Measurements from ENCODE around the gene RTN4R. TPM values are rescaled to one million over a fixed set of nuclear protein-coding genes. Genes with fewer than 3 reads are reported as not detected.
"Not testable (repeated sequence)": the region's sequence is repeated elsewhere in the genome, so short reads cannot be mapped to it uniquely, and the experiment has no call there.

Gene RTN4R
- total and polyA plus RNA-seq, 2 of the 8 experiments (the other 6 are each of a cell fraction or from before 2014, with no cell fraction given) = 21.8 to 41.3 TPM

DNA sequence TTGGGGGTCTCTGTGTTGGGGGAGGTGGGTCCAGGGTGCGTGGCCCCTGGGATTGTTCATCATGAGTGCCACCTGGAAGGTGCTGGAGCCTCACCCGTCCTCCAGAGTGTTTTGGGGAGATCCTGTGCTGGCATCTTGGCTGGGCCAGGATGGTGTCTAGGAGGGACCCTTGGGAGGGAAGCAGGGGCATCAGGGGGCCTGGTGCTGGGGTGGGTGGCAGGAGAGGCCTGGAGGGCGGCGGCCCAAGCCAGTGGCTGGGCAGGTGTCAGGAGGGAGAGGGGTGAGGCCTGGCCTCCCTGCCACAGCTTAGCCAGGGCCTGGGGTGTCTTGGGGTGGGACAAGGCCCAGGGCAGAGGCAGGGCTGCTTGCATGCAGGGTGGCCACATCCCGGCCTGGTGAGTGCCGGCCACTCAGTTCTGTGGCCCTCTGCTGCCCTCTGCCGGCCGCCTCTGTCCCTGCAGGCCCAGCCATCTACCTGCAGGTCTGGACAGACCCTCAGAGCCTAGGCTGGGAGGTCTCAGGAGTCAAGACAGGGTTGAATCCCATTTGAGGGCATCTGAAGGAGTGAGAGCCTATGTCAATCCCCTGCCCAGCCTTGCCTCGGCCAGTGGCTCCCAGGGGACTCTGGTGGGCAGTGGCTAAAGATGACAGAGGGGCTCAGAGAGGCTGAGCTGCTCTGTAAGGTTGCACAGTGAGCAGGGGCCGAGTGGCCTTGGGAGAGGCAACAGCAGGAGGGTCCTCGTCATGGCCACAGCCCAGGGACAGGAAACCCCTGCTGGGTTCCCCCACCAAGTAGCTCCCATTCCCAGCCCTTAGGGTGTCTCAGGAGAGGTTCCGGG is 17.6 kb upstream of the RTN4R start:
- not testable (repeated sequence) for H3K27me3 ChIP-seq (replicated peaks in 1 of 4; ENCODE audit: control insufficient read depth in 3 of 4, extremely low read depth in 1 of 4, insufficient read depth in 3 of 4, low read length in 3 of 4); H3K4ac ChIP-seq (replicated peaks; ENCODE audit: insufficient read length, low read depth, low read length); H3K4me3 ChIP-seq (ENCODE audit: extremely low read depth in 1 of 4, insufficient read depth in 2 of 4, low read depth in 3 of 4, low read length in 4 of 4); H2BK20ac ChIP-seq (ENCODE audit: low read length); H3K79me2 ChIP-seq (ENCODE audit: control insufficient read depth in 1 of 2, insufficient read depth in 2 of 2, low read length in 2 of 2); H4K8ac ChIP-seq (ENCODE audit: extremely low read depth, insufficient read depth, low read length); H3K14ac ChIP-seq (ENCODE audit: insufficient read length); H3K79me1 ChIP-seq (ENCODE audit: low read depth, low read length); H2BK5ac ChIP-seq (ENCODE audit: low read depth, low read length); H4K91ac ChIP-seq (replicated peaks; ENCODE audit: insufficient read length, low read length); H3K56ac ChIP-seq (replicated peaks; ENCODE audit: insufficient read length, low read depth, low read length); H3K4me1 ChIP-seq (replicated peaks in 1 of 4; ENCODE audit: control insufficient read depth in 3 of 4, insufficient read depth in 4 of 4, low read length in 3 of 4); H3K4me2 ChIP-seq (ENCODE audit: insufficient read depth in 1 of 2, low read depth in 2 of 2, low read length in 2 of 2); H3K9ac ChIP-seq (replicated peaks in 1 of 4; ENCODE audit: extremely low read depth in 1 of 4, low read depth in 3 of 4, low read length in 3 of 4); H2BK120ac ChIP-seq (replicated peaks; ENCODE audit: low read depth, low read length); H3K36me3 ChIP-seq (ENCODE audit: control insufficient read depth in 2 of 4, insufficient read depth in 4 of 4, low read length in 3 of 4); H2BK15ac ChIP-seq (ENCODE audit: low read length); H3K18ac ChIP-seq (ENCODE audit: extremely low read depth, low read length); H2AFZ ChIP-seq (ENCODE audit: low read length); H4K20me1 ChIP-seq (replicated peaks in 1 of 2; ENCODE audit: control insufficient read depth in 1 of 2, insufficient read depth in 2 of 2, low read length in 2 of 2); H2BK12ac ChIP-seq (ENCODE audit: low read depth, low read length); FAIRE-seq; H3K23ac ChIP-seq (ENCODE audit: insufficient read length); H3K9me3 ChIP-seq (ENCODE audit: insufficient read depth in 2 of 2, low read depth in 1 of 2, low read length in 1 of 2); H3K27ac ChIP-seq (ENCODE audit: low read depth, low read length); H4K5ac ChIP-seq (ENCODE audit: insufficient read length, low read depth, low read length); H3K23me2 ChIP-seq (ENCODE audit: low read depth, low read length); H2AK5ac ChIP-seq (ENCODE audit: low read depth, low read length)
- TF ChIP-seq, protein P1, sequence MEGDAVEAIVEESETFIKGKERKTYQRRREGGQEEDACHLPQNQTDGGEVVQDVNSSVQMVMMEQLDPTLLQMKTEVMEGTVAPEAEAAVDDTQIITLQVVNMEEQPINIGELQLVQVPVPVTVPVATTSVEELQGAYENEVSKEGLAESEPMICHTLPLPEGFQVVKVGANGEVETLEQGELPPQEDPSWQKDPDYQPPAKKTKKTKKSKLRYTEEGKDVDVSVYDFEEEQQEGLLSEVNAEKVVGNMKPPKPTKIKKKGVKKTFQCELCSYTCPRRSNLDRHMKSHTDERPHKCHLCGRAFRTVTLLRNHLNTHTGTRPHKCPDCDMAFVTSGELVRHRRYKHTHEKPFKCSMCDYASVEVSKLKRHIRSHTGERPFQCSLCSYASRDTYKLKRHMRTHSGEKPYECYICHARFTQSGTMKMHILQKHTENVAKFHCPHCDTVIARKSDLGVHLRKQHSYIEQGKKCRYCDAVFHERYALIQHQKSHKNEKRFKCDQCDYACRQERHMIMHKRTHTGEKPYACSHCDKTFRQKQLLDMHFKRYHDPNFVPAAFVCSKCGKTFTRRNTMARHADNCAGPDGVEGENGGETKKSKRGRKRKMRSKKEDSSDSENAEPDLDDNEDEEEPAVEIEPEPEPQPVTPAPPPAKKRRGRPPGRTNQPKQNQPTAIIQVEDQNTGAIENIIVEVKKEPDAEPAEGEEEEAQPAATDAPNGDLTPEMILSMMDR (IDR thresholded peaks at IDR 0.05; ENCODE audit: control extremely low read depth in 1 of 3, insufficient read depth in 1 of 3, low read depth in 1 of 3, low read length in 3 of 3) = peak; percentile 84 to 93 (median 90)
- peak; percentile 90 for TF ChIP-seq RAD21 (IDR thresholded peaks at IDR 0.05 in 1 of 2, conservative IDR thresholded peaks at IDR 0.05 in 1 of 2; ENCODE audit: low read depth in 2 of 2, low read length in 2 of 2)
- CTCF ChIA-PET (ENCODE audit: partially characterized antibody) = interaction anchor here (0.8 to 11.5 kb wide), 26 partner anchors 9 to 161 kb away, joined by 3 to 98 read pairs (median 4); partner anchors contain the start of gene CCDC188
- WGBS, 2 experiments (ENCODE audit: extremely low coverage in 1 of 2, insufficient coverage in 1 of 2, insufficient read length in 1 of 2, insufficient replicate concordance in 2 of 2, low coverage in 1 of 2, low lambda C conversion rate in 2 of 2, missing lambda C conversion rate in 1 of 2) = 31% methylated on average over 5 of the region's 12 CpGs; no CpG with 5 or more reads in 1 of the 2 experiments
- POLR2A ChIA-PET (ENCODE audit: partially characterized antibody) = interaction anchor here (1.5 kb wide), 1 partner anchor 155 kb away, joined by 6 read pairs; no protein-coding TSS in a partner anchor
- peak; percentile 29 to 99 for DNase-seq (ENCODE audit: low read depth in 1 of 2, low spot score in 2 of 2)

Data from H1 (cell line).